ENCODE data around the gene SOX5. TPM values are rescaled to one million over a fixed set of nuclear protein-coding genes. Genes with fewer than 3 reads are reported as not detected.

Gene SOX5
- total RNA-seq, 1 donor from 2014 or later = 20.1 TPM

- DNase-seq (no peak), ATAC-seq (no peak)
- Histone ChIP-seq H3K9me3 (no peaks in the 10 kb centered on the region), H3K27me3 (no peaks in the 10 kb centered on the region), H3K27ac (no peak overlapping the region), H3K4me1 (no peaks in the 10 kb centered on the region), H3K36me3 (no peaks in the 10 kb centered on the region), H3K4me3 (no peak overlapping the region)
- no peak for TF ChIP-seq CTCF (IDR thresholded peaks at IDR 0.05)
- intact Hi-C loops (cut with DNase I) = no loop called here
Measured at GRCh38 chr12:23694920-23695319, 254.6 kb downstream of the SOX5 start.

GRCh38 chr12:23694307-23694706 lies 255.2 kb downstream of the SOX5 start:
- TF ChIP-seq CTCF (IDR thresholded peaks at IDR 0.05) = no peak
- ATAC-seq = no peak
- no peak overlapping the region for H3K4me3 ChIP-seq
- H3K27me3 ChIP-seq = no peaks in the 10 kb centered on the region
- H3K36me3 ChIP-seq = no peaks in the 10 kb centered on the region
- intact Hi-C loops (cut with DNase I) = no loop called here
- DNase-seq = no peak
- H3K9me3 ChIP-seq = no peaks in the 10 kb centered on the region
- no peaks in the 10 kb centered on the region for H3K4me1 ChIP-seq
- no peak overlapping the region for H3K27ac ChIP-seq

GRCh38 chr12:23687947-23688346 lies 261.5 kb downstream of the SOX5 start:
- Histone ChIP-seq H3K4me3 (no peak overlapping the region), H3K27me3 (no peaks in the 10 kb centered on the region), H3K9me3 (no peaks in the 10 kb centered on the region), H3K27ac (no peak overlapping the region), H3K36me3 (no peaks in the 10 kb centered on the region), H3K4me1 (no peaks in the 10 kb centered on the region)
- intact Hi-C loops (cut with DNase I) = no loop called here
- ATAC-seq (no peak), DNase-seq (no peak)
- no peak for TF ChIP-seq CTCF (IDR thresholded peaks at IDR 0.05)

- H3K4me1 ChIP-seq = no peaks in the 10 kb centered on the region
- no peak overlapping the region for H3K4me3 ChIP-seq
- no peak for DNase-seq
- H3K27me3 ChIP-seq = no peaks in the 10 kb centered on the region
- H3K36me3 ChIP-seq = no peaks in the 10 kb centered on the region
- no peak for TF ChIP-seq CTCF (IDR thresholded peaks at IDR 0.05)
- intact Hi-C loops (cut with DNase I) = no loop called here
- no peak for ATAC-seq
- H3K27ac ChIP-seq = no peak overlapping the region
- no peaks in the 10 kb centered on the region for H3K9me3 ChIP-seq
Measured at GRCh38 chr12:23686095-23686494, 263.4 kb downstream of the SOX5 start.

GRCh38 chr12:23684121-23684520 lies 265.3 kb downstream of the SOX5 start:
- H3K36me3 ChIP-seq = no peaks in the 10 kb centered on the region
- intact Hi-C loops (cut with DNase I) = no loop called here
- H3K4me1 ChIP-seq = no peaks in the 10 kb centered on the region
- H3K27me3 ChIP-seq = no peaks in the 10 kb centered on the region
- no peaks in the 10 kb centered on the region for H3K9me3 ChIP-seq
- no peak overlapping the region for H3K27ac ChIP-seq
- no peak for TF ChIP-seq CTCF (IDR thresholded peaks at IDR 0.05)
- no peak overlapping the region for H3K4me3 ChIP-seq
- DNase-seq = no peak
- no peak for ATAC-seq

- DNase-seq (no peak), ATAC-seq (no peak)
- intact Hi-C loops (cut with DNase I) = no loop called here
- Histone ChIP-seq H3K9me3 (no peaks in the 10 kb centered on the region), H3K36me3 (no peaks in the 10 kb centered on the region), H3K27ac (no peak overlapping the region), H3K27me3 (no peaks in the 10 kb centered on the region), H3K4me1 (no peaks in the 10 kb centered on the region), H3K4me3 (no peak overlapping the region)
- TF ChIP-seq CTCF (IDR thresholded peaks at IDR 0.05) = no peak
Measured at GRCh38 chr12:23681237-23681636, 268.2 kb downstream of the SOX5 start.

All from upper lobe of right lung (tissue), 1 donor.